HUDEP-2 (cell line): ENCODE results near the gene RBM39.
"Not testable (repeated sequence)": the region's sequence is repeated elsewhere in the genome, so short reads cannot be mapped to it uniquely, and the experiment has no call there.

Experiments
- DNase-seq, 76 experiments: peaks; one replicate each; lab custom pipeline; 2025; ENCODE audit not compliant: unreplicated experiment in 76 of 76; lab: John Stamatoyannopoulos, UW

RBM39 gene

GRCh38 chr20:35710039-35710438 lies 32.0 kb downstream of the RBM39 start:
- no peak for DNase-seq

- no peak for DNase-seq
These were observed 32.8 kb downstream of the RBM39 start for GRCh38 chr20:35709259-35709658.

- no peak for DNase-seq
These were observed 33.6 kb downstream of the RBM39 start for GRCh38 chr20:35708502-35708901.

GRCh38 chr20:35706591-35707529 lies 35.2 kb downstream of the RBM39 start:
- not testable (repeated sequence) for DNase-seq

- not testable (repeated sequence) for DNase-seq
These were observed 36.2 kb downstream of the RBM39 start for GRCh38 chr20:35705894-35706293.

- no peak for DNase-seq
These were observed 37.4 kb downstream of the RBM39 start for GRCh38 chr20:35704514-35705261.

GRCh38 chr20:35702824-35703695 lies 39.0 kb downstream of the RBM39 start:
- no peak for DNase-seq

GRCh38 chr20:35702051-35702823 lies 39.8 kb downstream of the RBM39 start:
- DNase-seq: no peak

GRCh38 chr20:35700625-35701148 lies 41.4 kb downstream of the RBM39 start:
- DNase-seq: no peak

- DNase-seq: peak in 1 of 76 experiments; percentile 45
These were observed 42.0 kb downstream of the RBM39 start for GRCh38 chr20:35699957-35700624.

GRCh38 chr20:35699127-35699956 lies 42.7 kb downstream of the RBM39 start, which contains the start of the genes NFS1 and ROMO1:
NFS1 (minus strand) TSS chr20:35699352; CDS start chr20:35699288, 64 bp downstream.
ROMO1 (plus strand) TSS chr20:35699405; CDS start chr20:35699633, 228 bp downstream.
- DNase-seq: peak in 72 of 76 experiments; percentile 11 to 85 (median 67)

GRCh38 chr20:35698298-35699126 lies 43.5 kb downstream of the RBM39 start:
- peak in 25 of 76 experiments; percentile 2 to 58 (median 22) for DNase-seq

- DNase-seq: no peak
These were observed 44.3 kb downstream of the RBM39 start for GRCh38 chr20:35697696-35698297.

GRCh38 chr20:35695978-35696377 lies 46.1 kb downstream of the RBM39 start:
- no peak for DNase-seq

GRCh38 chr20:35695245-35695749 lies 46.8 kb downstream of the RBM39 start:
- DNase-seq: no peak

- DNase-seq: no peak
These were observed 51.8 kb downstream of the RBM39 start for GRCh38 chr20:35690265-35690664.
